ENCODE results near the gene FEN1. TPM values are rescaled to one million over a fixed set of nuclear protein-coding genes. Genes with fewer than 3 reads are reported as not detected.

Gene FEN1
- total and polyA plus RNA-seq, 2 of the 13 experiments (the other 11 are each of a cell fraction or from before 2014, with no cell fraction given) = 12.4 to 102 TPM

GRCh38 chr11:61828629-61829407 lies 36.1 kb downstream of the FEN1 start (continued):
- TF ChIP-seq EEA1 (CRISPR knock-in tag; IDR thresholded peaks at IDR 0.05; ENCODE audit: borderline replicate concordance) (0 out of 2 replicates have a peak, but pooled peaks have one; percentile 8), CTCF (CRISPR knock-in tag; IDR thresholded peaks at IDR 0.05) (peak; percentile 73), ZFP36L1 (CRISPR knock-in tag; IDR thresholded peaks at IDR 0.05) (no peak), ZNF101 (CRISPR knock-in tag; IDR thresholded peaks at IDR 0.05; ENCODE audit: borderline replicate concordance, low read depth) (no peak), SMYD3 (CRISPR knock-in tag; IDR thresholded peaks at IDR 0.05) (no peak), EHMT2 (IDR thresholded peaks at IDR 0.05; ENCODE audit: borderline replicate concordance, low read depth, low read length) (no peak), ZNF530 (CRISPR knock-in tag; IDR thresholded peaks at IDR 0.05; ENCODE audit: low read depth) (no peak), ZSCAN5A (CRISPR knock-in tag; IDR thresholded peaks at IDR 0.05; ENCODE audit: borderline replicate concordance) (no peak), ZNF660 (CRISPR knock-in tag; IDR thresholded peaks at IDR 0.05; ENCODE audit: borderline replicate concordance, low read depth) (no peak), THYN1 (CRISPR knock-in tag; IDR thresholded peaks at IDR 0.05; ENCODE audit: borderline replicate concordance, low read depth) (no peak), REST (IDR thresholded peaks at IDR 0.05; ENCODE audit: borderline replicate concordance in 1 of 2, low read depth in 1 of 2, low read length in 2 of 2) (no peak), POGK (CRISPR knock-in tag; conservative IDR thresholded peaks at IDR 0.05) (no peak), ISX (CRISPR knock-in tag; conservative IDR thresholded peaks at IDR 0.05) (0 out of 2 replicates have a peak, but pooled peaks have one; percentile 8), MTA1 (CRISPR knock-in tag; IDR thresholded peaks at IDR 0.05; ENCODE audit: borderline replicate concordance) (peak; percentile 8; the same call in 1 of the 2 replicates), ZNF577 (CRISPR knock-in tag; IDR thresholded peaks at IDR 0.05; ENCODE audit: borderline replicate concordance, low read depth) (no peak), HBP1 (CRISPR knock-in tag; IDR thresholded peaks at IDR 0.05; ENCODE audit: low read depth) (no peak), MEF2D (CRISPR knock-in tag; IDR thresholded peaks at IDR 0.05) (no peak)
